Stomach (tissue), 9 donors: ENCODE data around the gene PTPRT. TPM values are rescaled to one million over a fixed set of nuclear protein-coding genes. Genes with fewer than 3 reads are reported as not detected.
A peak's percentile ranks its signal among the peaks of the same experiment; 100 is the strongest.

ENCODE experiments used
- DNase-seq, 2 donors: peaks; one replicate each; pipeline versions ENCODE4 v3.0.0 to v3.0.0-alpha.2; 2013 to 2019
- H3K27ac ChIP-seq, 5 donors: fragments of 200-600 bp in 4 of 5; sonication (generic) in 4 of 5; one replicate each; pipeline ENCODE4 v1.5.1; 2013 to 2019; ENCODE audit warnings: mild to moderate bottlenecking in 1 of 5, moderate library complexity in 1 of 5
- H3K27me3 ChIP-seq, 3 donors: fragments of 200-600 bp; sonication (generic); one replicate each; pipeline ENCODE4 v1.5.1; 2017 to 2019; ENCODE audit warnings: mixed run types in 1 of 3
- H3K36me3 ChIP-seq, 4 donors: fragments of 200-600 bp; sonication (generic); 1 replicate in 3 of 4; 2 replicates in 1 of 4; pipeline ENCODE4 v1.5.1; 2016 to 2019
- H3K4me1 ChIP-seq, 4 donors: fragments of 200-600 bp; sonication (generic); one replicate each; pipeline ENCODE4 v1.5.1; 2016 to 2019
- H3K4me3 ChIP-seq, 4 donors: fragments of 200-600 bp; sonication (generic) in 3 of 4; one replicate each; pipeline ENCODE4 v1.5.1; 2016 to 2019; ENCODE audit warnings: mild to moderate bottlenecking in 1 of 4
- H3K9me3 ChIP-seq, 4 donors: fragments of 200-600 bp; sonication (generic); one replicate each; pipeline ENCODE4 v1.5.1; 2016 to 2019
- EP300 ChIP-seq: sonication (generic); formaldehyde crosslinking; IDR thresholded peaks from one replicate; pipeline ENCODE4 v1.6.1; 2017; ENCODE audit warnings: antibody characterized with exemption
- POLR2A ChIP-seq, 4 donors: fragments of 450-650 bp; IDR thresholded peaks; one replicate each; pipeline ENCODE4 v1.6.1; 2016; ENCODE audit warnings: antibody characterized with exemption in 4 of 4, control low read depth in 2 of 4, mild to moderate bottlenecking in 1 of 4, moderate library complexity in 1 of 4
- POLR2AphosphoS5 ChIP-seq, 3 donors: sonication (generic); formaldehyde crosslinking; IDR thresholded peaks; one replicate each; pipeline ENCODE4 v1.6.1; 2016; ENCODE audit warnings: antibody characterized with exemption in 3 of 3
- WGBS, 5 donors: extraction: QIAGEN DNeasy Blood & Tissue Kit in 3 of 5; methylation state at CpG; one replicate each; pipeline versions ENCODE4 v1.1.5 to v1.1.7; 2013 to 2018; 5-methylcytosine and 5-hydroxymethylcytosine counted together
- intact Hi-C: fragments of 100-400 bp; cut with DNase I; formaldehyde crosslinking; loops from one replicate; pipeline ENCODE4 v1.15.1; 2023; ENCODE audit warnings: low total_unique reads
- polyA plus RNA-seq, 3 donors: library from polyadenylated mRNA; stranded (reverse); fragments of 200-250 nt; gene quantifications; one replicate each; pipeline ENCODE4 v1.2.3, GENCODE V29; 2013
- total RNA-seq, 5 donors: library from RNA; depleted of rRNA; stranded (reverse); fragments of >200 nt; gene quantifications; one replicate each; pipeline versions ENCODE4 v1.1.0 to v1.2.3, GENCODE V29; 2014 to 2016
- TF ChIP-seq, protein P1 (sequence below), 7 experiments: fragments of 450-650 bp in 4 of 7; fragments of 200-600 bp in 3 of 7; sonication (generic) in 3 of 7; IDR thresholded peaks; one replicate each; pipeline ENCODE4 v1.5.1; 2016 to 2019; ENCODE audit warnings: antibody characterized with exemption in 7 of 7, control low read depth in 2 of 7, mild to moderate bottlenecking in 1 of 7
- donor health status: healthy with polysubstance abuse.
- donor health status: Bipolar disorder and iron deficiency.
- donor health status: healthy.

PTPRT gene
- total and polyA plus RNA-seq, 8 donors, result 0.05 to 11.6 (median 1.7) TPM; not detected in 2

DNA sequence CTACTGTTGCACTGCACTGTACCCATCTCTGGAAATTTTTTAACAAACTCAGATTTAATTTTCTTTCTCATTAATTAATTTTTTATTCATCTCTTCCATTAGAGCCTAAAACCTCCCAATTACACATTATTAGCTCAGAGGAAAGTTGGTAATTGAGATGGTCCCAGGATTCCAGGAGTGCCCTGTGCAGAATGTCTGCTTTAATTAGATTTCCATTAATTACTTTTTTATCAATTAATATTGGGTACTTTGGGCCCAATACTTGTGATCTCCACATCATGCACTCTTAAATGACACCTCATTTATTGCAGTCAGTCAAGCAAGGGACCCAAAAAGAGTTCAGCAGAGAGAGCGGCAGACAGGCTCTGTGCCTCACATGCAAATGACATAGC lies 232.0 kb downstream of the PTPRT start:
- no peak overlapping the region for H3K4me3 ChIP-seq
- DNase-seq, result no peak
- intact Hi-C loops, result no loop called here
- no peak overlapping the region for H3K27ac ChIP-seq
- H3K4me1 ChIP-seq, result no peaks in the 10 kb centered on the region
- H3K27me3 ChIP-seq, result no peaks in the 10 kb centered on the region
- WGBS, 5 donors, result 77 to 92% (median 83%) methylated on average over 1 of the region's 1 CpG
- H3K36me3 ChIP-seq, result no peaks in the 10 kb centered on the region
- TF ChIP-seq POLR2AphosphoS5 (IDR thresholded peaks at IDR 0.05) (no peak), EP300 (no peak), POLR2A (IDR thresholded peaks at IDR 0.05) (no peak)
- TF ChIP-seq, protein P1, sequence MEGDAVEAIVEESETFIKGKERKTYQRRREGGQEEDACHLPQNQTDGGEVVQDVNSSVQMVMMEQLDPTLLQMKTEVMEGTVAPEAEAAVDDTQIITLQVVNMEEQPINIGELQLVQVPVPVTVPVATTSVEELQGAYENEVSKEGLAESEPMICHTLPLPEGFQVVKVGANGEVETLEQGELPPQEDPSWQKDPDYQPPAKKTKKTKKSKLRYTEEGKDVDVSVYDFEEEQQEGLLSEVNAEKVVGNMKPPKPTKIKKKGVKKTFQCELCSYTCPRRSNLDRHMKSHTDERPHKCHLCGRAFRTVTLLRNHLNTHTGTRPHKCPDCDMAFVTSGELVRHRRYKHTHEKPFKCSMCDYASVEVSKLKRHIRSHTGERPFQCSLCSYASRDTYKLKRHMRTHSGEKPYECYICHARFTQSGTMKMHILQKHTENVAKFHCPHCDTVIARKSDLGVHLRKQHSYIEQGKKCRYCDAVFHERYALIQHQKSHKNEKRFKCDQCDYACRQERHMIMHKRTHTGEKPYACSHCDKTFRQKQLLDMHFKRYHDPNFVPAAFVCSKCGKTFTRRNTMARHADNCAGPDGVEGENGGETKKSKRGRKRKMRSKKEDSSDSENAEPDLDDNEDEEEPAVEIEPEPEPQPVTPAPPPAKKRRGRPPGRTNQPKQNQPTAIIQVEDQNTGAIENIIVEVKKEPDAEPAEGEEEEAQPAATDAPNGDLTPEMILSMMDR (IDR thresholded peaks at IDR 0.05), result no peak
- peaks cover 0 to 6% (median 2%) of the 10 kb centered on the region in 4 donors for H3K9me3 ChIP-seq

DNA sequence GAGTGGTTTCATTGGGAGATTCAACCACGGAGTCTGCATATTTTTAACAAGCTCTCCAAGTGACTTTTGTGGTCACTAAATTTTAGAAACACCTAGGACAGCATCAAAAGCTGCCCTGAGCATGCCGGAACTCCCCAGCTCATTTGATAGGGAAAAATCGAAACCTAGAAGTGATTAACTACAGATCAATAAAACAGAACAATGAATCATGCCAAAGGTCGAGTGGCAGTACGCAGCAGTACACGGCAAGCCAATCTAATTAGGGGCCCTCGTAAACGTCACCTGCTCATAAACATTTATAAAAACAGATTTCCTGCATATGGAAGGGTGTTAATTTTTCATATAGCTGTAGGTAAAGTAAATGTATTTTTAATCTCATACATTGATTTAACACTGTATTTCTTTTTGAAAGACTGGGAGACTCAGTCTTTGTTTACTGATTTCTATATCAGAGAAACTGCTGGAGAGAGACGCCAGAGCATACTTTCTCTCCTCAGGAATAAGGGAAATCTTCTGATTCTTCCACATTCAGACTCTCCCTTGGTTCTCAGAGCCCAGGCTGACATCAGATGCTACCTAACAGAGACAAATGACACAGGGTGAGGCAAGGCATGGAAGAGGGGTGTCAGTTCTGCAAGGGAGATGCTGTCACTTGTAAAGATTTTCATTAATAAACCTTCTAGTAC lies 232.5 kb downstream of the PTPRT start:
- Histone ChIP-seq H3K36me3 (no peaks in the 10 kb centered on the region), H3K4me1 (no peaks in the 10 kb centered on the region), H3K9me3 (peaks cover 0 to 6% (median 2%) of the 10 kb centered on the region in 4 donors), H3K27ac (no peak overlapping the region), H3K4me3 (no peak overlapping the region), H3K27me3 (no peaks in the 10 kb centered on the region)
- WGBS, 5 donors, result 27 to 42% (median 28%) methylated on average over 9 of the region's 9 CpGs
- intact Hi-C loops, result no loop called here
- DNase-seq, result peak in 1 of 2 donors; percentile 32
- TF ChIP-seq EP300 (no peak), POLR2A (IDR thresholded peaks at IDR 0.05) (no peak), POLR2AphosphoS5 (IDR thresholded peaks at IDR 0.05) (no peak)
- TF ChIP-seq, protein P1 (IDR thresholded peaks at IDR 0.05), result no peak

DNA sequence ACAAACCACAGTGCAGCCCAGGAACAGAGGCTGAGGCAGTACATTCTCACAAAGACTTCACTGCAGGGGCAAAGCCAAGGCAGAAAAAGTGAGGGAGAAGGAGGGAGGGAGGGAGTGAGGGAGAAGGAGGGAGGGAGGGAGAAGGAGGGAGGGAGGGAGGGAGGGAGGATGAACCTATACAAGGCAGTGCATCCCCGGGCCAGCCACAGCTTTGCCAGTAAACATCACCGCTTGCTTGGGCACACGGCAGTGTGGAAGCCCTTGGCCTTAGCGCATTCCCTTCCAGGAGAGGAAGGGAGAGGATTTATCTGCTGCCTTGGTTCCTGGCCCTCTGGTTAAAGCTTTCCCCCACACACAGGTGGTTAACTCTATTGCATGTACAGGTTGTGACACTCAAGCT lies 234.0 kb downstream of the PTPRT start:
- no peak overlapping the region for H3K27ac ChIP-seq
- WGBS, 5 donors, result 88 to 95% (median 93%) methylated on average over 4 of the region's 4 CpGs
- intact Hi-C loops, result no loop called here
- no peak overlapping the region for H3K4me3 ChIP-seq
- no peak for DNase-seq
- H3K9me3 ChIP-seq, result no peaks in the 10 kb centered on the region
- H3K36me3 ChIP-seq, result no peaks in the 10 kb centered on the region
- no peaks in the 10 kb centered on the region for H3K4me1 ChIP-seq
- TF ChIP-seq POLR2AphosphoS5 (IDR thresholded peaks at IDR 0.05) (no peak), EP300 (no peak), POLR2A (IDR thresholded peaks at IDR 0.05) (no peak)
- TF ChIP-seq, protein P1 (IDR thresholded peaks at IDR 0.05), result no peak
- H3K27me3 ChIP-seq, result no peaks in the 10 kb centered on the region

DNA sequence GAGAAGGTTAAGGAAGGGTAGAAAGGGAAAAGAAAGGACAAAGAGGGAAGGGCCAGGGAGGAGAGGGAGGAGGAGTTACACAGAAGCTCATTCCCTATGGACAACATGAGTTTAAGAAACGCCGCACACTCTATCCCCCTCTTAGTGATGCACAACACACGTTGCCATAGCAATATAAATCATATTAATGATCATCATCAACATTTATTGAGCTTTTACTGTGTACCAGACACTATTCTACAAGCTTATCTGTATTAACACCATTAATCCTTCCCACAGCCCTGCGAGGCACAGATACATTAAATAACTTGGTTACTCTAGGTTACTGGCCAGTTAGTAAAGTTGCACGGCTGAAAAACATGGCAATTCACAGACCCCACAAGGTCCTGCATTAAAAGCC lies 234.8 kb downstream of the PTPRT start:
- intact Hi-C loops, result no loop called here
- H3K4me3 ChIP-seq, result no peak overlapping the region
- no peak overlapping the region for H3K27ac ChIP-seq
- DNase-seq, result no peak
- 57 to 65% (median 62%) methylated on average over 5 of the region's 5 CpGs for WGBS, 5 donors
- H3K4me1 ChIP-seq, result no peaks in the 10 kb centered on the region
- no peaks in the 10 kb centered on the region for H3K36me3 ChIP-seq
- H3K9me3 ChIP-seq, result peaks cover 0 to 5% (median 0%) of the 10 kb centered on the region in 4 donors
- TF ChIP-seq EP300 (no peak), POLR2A (IDR thresholded peaks at IDR 0.05) (no peak), POLR2AphosphoS5 (IDR thresholded peaks at IDR 0.05) (no peak)
- H3K27me3 ChIP-seq, result no peaks in the 10 kb centered on the region

DNA sequence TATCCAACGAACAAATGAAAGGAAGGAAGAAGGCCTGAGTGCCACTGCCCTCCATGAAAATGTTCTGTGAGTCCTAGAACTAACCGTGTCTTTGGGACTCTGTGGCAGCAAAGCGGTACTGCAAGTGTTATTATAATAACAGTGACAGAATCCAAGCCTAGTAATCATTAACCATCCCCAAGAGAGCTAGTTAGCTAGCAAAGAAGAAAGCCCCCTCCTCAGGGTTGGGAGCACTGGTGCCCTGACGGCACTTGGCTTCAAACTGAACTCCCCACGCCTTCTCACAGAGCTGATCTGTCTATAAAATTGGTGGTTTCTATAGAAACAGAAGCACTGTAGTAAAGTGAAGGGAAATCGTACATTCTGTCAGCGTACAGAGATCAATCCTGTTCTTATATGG lies 239.8 kb downstream of the PTPRT start:
- 41 to 56% (median 43%) methylated on average over 6 to 7 of the region's 7 CpGs for WGBS, 5 donors
- H3K9me3 ChIP-seq, result peaks cover 0 to 20% (median 11%) of the 10 kb centered on the region in 4 donors
- no peak overlapping the region for H3K4me3 ChIP-seq
- TF ChIP-seq, protein P1 (IDR thresholded peaks at IDR 0.05), result no peak
- TF ChIP-seq POLR2AphosphoS5 (IDR thresholded peaks at IDR 0.05) (no peak), EP300 (no peak), POLR2A (IDR thresholded peaks at IDR 0.05) (no peak)
- peak in 1 of 2 donors; percentile 38 for DNase-seq
- H3K27me3 ChIP-seq, result peaks cover 0 to 4% (median 0%) of the 10 kb centered on the region in 3 donors
- intact Hi-C loops, result no loop called here
- no peaks in the 10 kb centered on the region for H3K4me1 ChIP-seq
- no peak overlapping the region for H3K27ac ChIP-seq
- no peaks in the 10 kb centered on the region for H3K36me3 ChIP-seq
